PC-3 (cell line): Measurements from ENCODE around the gene PDE9A. TPM values are rescaled to one million over a fixed set of nuclear protein-coding genes. Genes with fewer than 3 reads are reported as not detected.

Experiments used
- ATAC-seq: fragments of 200-7000 bp; cut with Tn5 transposase; 2 replicates; pipeline ENCODE4 v1.9.1; 2020; ENCODE audit warnings: mild to moderate bottlenecking, moderate library complexity
- BruUV-seq: library from RNA; stranded (reverse); fragments of 400-500 nt; replicated peaks from 2 replicates; lab custom pipeline; 2021; lab: Mats Ljungman, UMichigan
- CTCF ChIA-PET: fragments of 300-600 bp; sonication (Branson Sonifier 250); formaldehyde crosslinking; loops from one replicate; lab custom pipeline; 2022; ENCODE audit warnings: antibody characterized with exemption; lab: Charles Lee
- POLR2A ChIA-PET: fragments of 300-600 bp; sonication (Branson Sonifier 250); formaldehyde crosslinking; loops from one replicate; lab custom pipeline; 2022; ENCODE audit warnings: antibody characterized with exemption; ENCODE audit not compliant: unreplicated experiment; lab: Charles Lee
- DNase-seq: peaks from one replicate; pipeline ENCODE4 v3.0.0-alpha.2; 2015
- H2AFZ ChIP-seq: fragments of 300-600 bp; sonication (generic); 2 replicates; pipeline ENCODE4 v1.6.0; 2016; ENCODE audit warnings: antibody characterized with exemption, low read length
- H3F3A ChIP-seq: fragments of 300-600 bp; sonication (generic); one replicate; pipeline ENCODE4 v1.6.0; 2017; ENCODE audit warnings: antibody characterized with exemption, low read length, control low read depth, mild to moderate bottlenecking; ENCODE audit not compliant: unreplicated experiment
- H3K27ac ChIP-seq: fragments of 300-600 bp; sonication (generic); 2 replicates; pipeline ENCODE4 v1.5.1; 2016; ENCODE audit warnings: mild to moderate bottlenecking, low read length
- H3K27me3 ChIP-seq: fragments of 300-600 bp; sonication (generic); 2 replicates; pipeline ENCODE4 v1.6.1; 2016; ENCODE audit warnings: low read length, mixed read lengths
- H3K36me3 ChIP-seq: fragments of 300-600 bp; sonication (generic); 2 replicates; pipeline ENCODE4 v1.6.1; 2016; ENCODE audit warnings: low read depth, mixed run types, low read length, mixed read lengths
- H3K4me1 ChIP-seq: fragments of 300-600 bp; sonication (generic); 2 replicates; pipeline ENCODE4 v1.5.1; 2016; ENCODE audit warnings: low read length; ENCODE audit not compliant: insufficient read depth
- H3K4me2 ChIP-seq: fragments of 300-600 bp; sonication (generic); 2 replicates; pipeline ENCODE4 v1.6.0; 2016; ENCODE audit warnings: low read length
- H3K4me3 ChIP-seq: fragments of 300-600 bp; sonication (generic); 2 replicates; pipeline ENCODE4 v1.5.1; 2016; ENCODE audit warnings: mild to moderate bottlenecking, low read length, mixed read lengths
- H3K79me2 ChIP-seq: fragments of 300-600 bp; sonication (generic); 2 replicates; pipeline ENCODE4 v1.6.1; 2017; ENCODE audit warnings: low read length, mixed read lengths
- H3K9ac ChIP-seq: fragments of 300-600 bp; sonication (generic); 2 replicates; pipeline ENCODE4 v1.6.0; 2016; ENCODE audit warnings: mild to moderate bottlenecking, low read length
- H3K9me2 ChIP-seq: fragments of 300-600 bp; sonication (generic); replicated peaks from 2 replicates; pipeline ENCODE4 v1.6.1; 2016; ENCODE audit warnings: mixed run types, low read length, mixed read lengths
- H3K9me3 ChIP-seq: fragments of 300-600 bp; sonication (generic); 2 replicates; pipeline ENCODE4 v1.6.1; 2016; ENCODE audit warnings: low read length, mixed read lengths
- H4K20me1 ChIP-seq: fragments of 300-600 bp; sonication (generic); 2 replicates; pipeline ENCODE4 v1.6.1; 2016; ENCODE audit warnings: low read length, mixed read lengths
- CTCF ChIP-seq: fragments of 300-600 bp; sonication (generic); conservative IDR thresholded peaks from 2 replicates; pipeline ENCODE4 v1.5.1; 2017; ENCODE audit warnings: antibody characterized with exemption, low read depth, mild to moderate bottlenecking, low read length
- EZH2 ChIP-seq: fragments of 300-600 bp; sonication (generic); IDR thresholded peaks from one replicate; pipeline ENCODE4 v1.6.1; 2017; ENCODE audit warnings: antibody characterized with exemption, mild to moderate bottlenecking, low read length; ENCODE audit not compliant: unreplicated experiment
- EZH2phosphoT487 ChIP-seq: fragments of 300-600 bp; sonication (generic); IDR thresholded peaks from 2 replicates; pipeline ENCODE4 v1.6.1; 2018; ENCODE audit warnings: mild to moderate bottlenecking, antibody characterized with exemption, low read length, borderline replicate concordance
- intact Hi-C: fragments of 100-400 bp; cut with micrococcal nuclease; formaldehyde crosslinking; loops from 2 replicates; pipeline ENCODE4 v1.9.0; 2023
- total RNA-seq: library from RNA; depleted of rRNA; stranded (reverse); fragments of >200 nt; gene quantifications from 2 replicates; pipeline ENCODE4 v1.2.3, GENCODE V29; 2014

The PDE9A gene
- total RNA-seq, 1 experiment from 2014 or later: 0.33 TPM

GRCh38 chr21:42797522-42797921, 144.1 kb downstream of the PDE9A start:
- Histone ChIP-seq H4K20me1 (no peaks in the 10 kb centered on the region), H3K4me3 (no peak overlapping the region), H3K9me2 (no peaks in the 10 kb centered on the region), H3K79me2 (no peaks in the 10 kb centered on the region), H3K36me3 (no peaks in the 10 kb centered on the region), H3K4me2 (no peak overlapping the region), H3K9me3 (no peaks in the 10 kb centered on the region), H3K9ac (no peak overlapping the region), H2AFZ (no peak overlapping the region), H3K27ac (no peak overlapping the region), H3K4me1 (peaks cover 9% of the 10 kb centered on the region), H3K27me3 (no peaks in the 10 kb centered on the region), H3F3A (no peaks in the 10 kb centered on the region)
- ATAC-seq: no peak
- TF ChIP-seq EZH2phosphoT487 (no peak), EZH2 (no peak), CTCF (no peak)
- ChIA-PET CTCF (no interaction called here), POLR2A (no interaction called here)
- DNase-seq: no peak
- intact Hi-C loops: no loop called here
- BruUV-seq: no TSS peak

- POLR2A ChIA-PET: no interaction called here
- no peaks in the 10 kb centered on the region for H3K9me3 ChIP-seq
Observed at GRCh38 chr21:42798106-42798505, 144.7 kb downstream of the PDE9A start.

More at GRCh38 chr21:42798106-42798505, 144.7 kb downstream of the PDE9A start:
- no peaks in the 10 kb centered on the region for H3K9me2 ChIP-seq
- H3F3A ChIP-seq: no peaks in the 10 kb centered on the region
- H2AFZ ChIP-seq: no peak overlapping the region
- no peaks in the 10 kb centered on the region for H3K79me2 ChIP-seq
- TF ChIP-seq CTCF: no peak
- TF ChIP-seq EZH2phosphoT487: no peak
- TF ChIP-seq EZH2: no peak
- CTCF ChIA-PET: no interaction called here
- no peak overlapping the region for H3K27ac ChIP-seq
- intact Hi-C loops: no loop called here
- H3K4me1 ChIP-seq: peaks cover 9% of the 10 kb centered on the region
- no peak for DNase-seq
- ATAC-seq: no peak
- H4K20me1 ChIP-seq: no peaks in the 10 kb centered on the region
- H3K27me3 ChIP-seq: no peaks in the 10 kb centered on the region
- no peak overlapping the region for H3K4me2 ChIP-seq
- H3K4me3 ChIP-seq: no peak overlapping the region
- H3K9ac ChIP-seq: no peak overlapping the region
- no TSS peak for BruUV-seq
- H3K36me3 ChIP-seq: no peaks in the 10 kb centered on the region
